HepG2 (cell line): ENCODE results near the gene DNASE1L2. TPM values are rescaled to one million over a fixed set of nuclear protein-coding genes. Genes with fewer than 3 reads are reported as not detected.

Experiments used
- ATAC-seq: fragments of 200-7000 bp; cut with Tn5 transposase; 3 replicates; pipeline ENCODE4 v1.9.1; 2020; ENCODE audit warnings: mild to moderate bottlenecking, moderate library complexity
- BruUV-seq: library from RNA; stranded (reverse); fragments of 400-500 nt; replicated peaks from 2 replicates; lab custom pipeline; 2021; lab: Mats Ljungman, UMichigan
- CTCF ChIA-PET: fragments of 300-600 bp; formaldehyde crosslinking; extraction: SDS; loops from one replicate; lab custom pipeline; 2021; ENCODE audit warnings: low total read pairs, inconsistent platforms, low intra/inter-chr PET ratio; lab: Yijun Ruan, JAX
- POLR2A ChIA-PET: fragments of 350-600 bp; sonication (Branson Sonifier 250); formaldehyde crosslinking; loops from one replicate; lab custom pipeline; 2020; ENCODE audit warnings: antibody characterized with exemption, inconsistent platforms; lab: Yijun Ruan, JAX
- DNase-seq: peaks from one replicate; pipeline ENCODE4 v3.0.0-alpha.2; 2015; ENCODE audit warnings: low spot score
- FAIRE-seq: peaks from 3 replicates; lab custom pipeline; 2011; peaks lifted over from hg19 to GRCh38; lab: Jason Lieb, UNC
- H2AFZ ChIP-seq: one replicate; pipeline ENCODE4 v1.6.1; 2011; ENCODE audit warnings: low read length, inconsistent platforms
- H3K27ac ChIP-seq: fragments of 300-600 bp; 3 replicates; pipeline ENCODE4 v1.8.0; 2011; ENCODE audit warnings: mixed run types, mild to moderate bottlenecking, mixed read lengths, low read length, inconsistent platforms; ENCODE audit not compliant: insufficient read depth; ENCODE audit errors: extremely low read length
- H3K27me3 ChIP-seq, 2 experiments: fragments of 200-600 bp in 1 of 2; 2 replicates in 1 of 2; 3 replicates in 1 of 2; pipeline versions ENCODE4 v1.6.0 to v1.8.0; 2011; ENCODE audit warnings: low read length in 2 of 2, mild to moderate bottlenecking in 2 of 2, moderate library complexity in 2 of 2, inconsistent platforms in 1 of 2; ENCODE audit not compliant: insufficient read depth in 2 of 2, control insufficient read depth in 1 of 2
- H3K36me3 ChIP-seq, 2 experiments: fragments of 200-600 bp in 1 of 2; replicated peaks in 1 of 2; 2 replicates in 1 of 2; 3 replicates in 1 of 2; pipeline versions ENCODE4 v1.5.1 to v1.8.0; 2011; ENCODE audit warnings: low read length in 2 of 2, inconsistent platforms in 1 of 2; ENCODE audit not compliant: insufficient read depth in 2 of 2, control insufficient read depth in 1 of 2
- H3K4me1 ChIP-seq: 2 replicates; pipeline ENCODE4 v1.5.1; 2012; ENCODE audit warnings: low read length, inconsistent platforms; ENCODE audit not compliant: insufficient read depth
- H3K4me2 ChIP-seq: 2 replicates; pipeline ENCODE4 v1.6.0; 2011; ENCODE audit warnings: low read depth, low read length, inconsistent platforms
- H3K4me3 ChIP-seq, 3 experiments: fragments of 200-600 bp in 1 of 3; sonication (generic), shearing (Covaris generic) in 1 of 3; replicated peaks in 1 of 3; 2 replicates each; pipeline ENCODE4 v1.5.1; 2011 to 2016; ENCODE audit warnings: low read length in 3 of 3, inconsistent platforms in 2 of 3, low read depth in 2 of 3, mild to moderate bottlenecking in 2 of 3, control low read depth in 1 of 3, mixed read lengths in 1 of 3; ENCODE audit not compliant: insufficient read depth in 1 of 3
- H3K79me2 ChIP-seq: one replicate; pipeline ENCODE4 v1.6.1; 2011; ENCODE audit warnings: low read length, inconsistent platforms; ENCODE audit not compliant: insufficient read depth
- H3K9ac ChIP-seq: 2 replicates; pipeline ENCODE4 v1.6.0; 2011; ENCODE audit warnings: mild to moderate bottlenecking, low read depth, low read length, inconsistent platforms; ENCODE audit not compliant: insufficient read depth
- H3K9me3 ChIP-seq: 2 replicates; pipeline ENCODE4 v1.5.1; 2012; ENCODE audit warnings: mild to moderate bottlenecking, low read length
- H4K20me1 ChIP-seq: 2 replicates; pipeline ENCODE4 v1.6.0; 2011; ENCODE audit warnings: inconsistent platforms, mild to moderate bottlenecking, low read length, moderate library complexity; ENCODE audit not compliant: insufficient read depth
- DMTF1 ChIP-seq: sonication (generic); formaldehyde crosslinking; IDR thresholded peaks from 2 replicates; pipeline ENCODE4 v1.4.0; 2020; ENCODE audit warnings: mild to moderate bottlenecking, missing genetic modification reagents
- GABPB1 ChIP-seq: IDR thresholded peaks from 2 replicates; pipeline ENCODE4 v1.6.1; 2016; ENCODE audit warnings: mild to moderate bottlenecking, missing genetic modification reagents, moderate library complexity, missing compliant biosample characterization
- NCOR1 ChIP-seq: fragments of 200-600 bp; sonication (generic); IDR thresholded peaks from 2 replicates; pipeline ENCODE4 v1.7.0; 2017; ENCODE audit warnings: antibody characterized with exemption, low read length, borderline replicate concordance
- SNAPC5 ChIP-seq: sonication (generic); formaldehyde crosslinking; IDR thresholded peaks from 2 replicates; pipeline ENCODE4 v1.8.1; 2023; ENCODE audit warnings: mild to moderate bottlenecking, missing genetic modification reagents, borderline replicate concordance
- ZMYM3 ChIP-seq: sonication (generic); formaldehyde crosslinking; IDR thresholded peaks from 2 replicates; pipeline ENCODE4 v1.5.1; 2020; ENCODE audit warnings: mild to moderate bottlenecking, missing genetic modification reagents
- ZNF629 ChIP-seq: sonication (generic); formaldehyde crosslinking; conservative IDR thresholded peaks from 2 replicates; pipeline ENCODE4 v1.5.0; 2020; ENCODE audit warnings: missing genetic modification reagents
- WGBS: methylation state at CpG from one replicate; pipeline ENCODE4 v1.1.6; 2017; ENCODE audit warnings: low lambda C conversion rate; 5-methylcytosine and 5-hydroxymethylcytosine counted together
- in situ Hi-C: cut with HindIII; loops from 2 replicates; pipeline ENCODE4 v1.10.0; 2017; ENCODE audit warnings: low pct_unique_long_range_greater_than_20kb; ENCODE audit not compliant: extremely low pct_ligation_motif_present
- intact Hi-C: fragments of 100-400 bp; cut with micrococcal nuclease; formaldehyde crosslinking; loops from one replicate; pipeline ENCODE4 v1.10.0; 2022; ENCODE audit not compliant: unreplicated experiment
- polyA plus RNA-seq, 8 experiments: library from polyadenylated mRNA; depleted of rRNA in 3 of 8; stranded (reverse) in 7 of 8; unstranded in 1 of 8; fragments of >200 nt; fragmentation: Illumina TruSeq in 4 of 8; extraction: Trizol in 4 of 8; gene quantifications; 2 replicates each; pipeline versions ENCODE4 v1.2.1 to v1.2.3, GENCODE V29; 2011 to 2016; ENCODE audit warnings: low read depth in 4 of 8, missing spikeins in 1 of 8, mixed read lengths in 1 of 8; ENCODE audit not compliant: insufficient read depth in 1 of 8
- total RNA-seq, 5 experiments: library from RNA; depleted of rRNA; stranded (reverse); fragments of >200 nt; fragmentation: Illumina TruSeq; extraction: Trizol; gene quantifications; 2 replicates each; pipeline ENCODE4 v1.2.3, GENCODE V29; 2016; ENCODE audit warnings: low read depth in 1 of 5

DNASE1L2 gene
- total and polyA plus RNA-seq, 2 of the 13 experiments (the other 11 are each of a cell fraction or from before 2014, with no cell fraction given), result 0.44 to 0.50 TPM

GRCh38 chr16:2199095-2199494 is 37.1 kb upstream of the DNASE1L2 start:
- Histone ChIP-seq H3K9ac (no peak overlapping the region), H3K36me3 (no peaks in the 10 kb centered on the region), H3K4me1 (peaks cover 41% of the 10 kb centered on the region), H3K27me3 (peaks cover 2 to 34% of the 10 kb centered on the region in 2 experiments; a peak in 3 of 5 replicates), H3K79me2 (no peaks in the 10 kb centered on the region), H3K27ac (no peak overlapping the region), H3K4me3 (no peak overlapping the region), H2AFZ (no peak overlapping the region), H4K20me1 (no peaks in the 10 kb centered on the region), H3K9me3 (no peaks in the 10 kb centered on the region)
- FAIRE-seq, result no peak
- POLR2A ChIA-PET, result interaction anchor here (1.0 to 1.3 kb wide), 3 partner anchors 16 to 44 kb away, joined by 3 to 5 read pairs (median 4); partner anchors contain the start of genes PGP and TRAF7
- 37% methylated on average over 3 of the region's 5 CpGs for WGBS
- no peak for DNase-seq
- ATAC-seq, result no peak
- CTCF ChIA-PET, result no interaction called here
- BruUV-seq, result no TSS peak
- in situ Hi-C loops, result no loop called here
- intact Hi-C loops, result loop anchor here (5.0 kb wide), 2 partner anchors 37 to 53 kb away; partner anchors contain the start of gene ECI1
- TF ChIP-seq ZNF629 (CRISPR knock-in tag), result peak; percentile 92
- peak; percentile 87 for TF ChIP-seq ZMYM3 (CRISPR knock-in tag)
- no peak for TF ChIP-seq DMTF1 (CRISPR knock-in tag)
- TF ChIP-seq, all 625 proteins: peak for 2
- 0 out of 2 replicates have a peak overlapping the region, but pooled peaks have one; percentile 7 for H3K4me2 ChIP-seq

- H3K36me3 ChIP-seq, result no peaks in the 10 kb centered on the region
- H3K4me2 ChIP-seq, result peak overlapping the region; percentile 3; the same call in 1 of the 2 replicates
- ChIA-PET POLR2A (interaction anchor here (1.0 to 1.3 kb wide), 3 partner anchors 16 to 44 kb away, joined by 3 to 5 read pairs (median 4); partner anchors contain the start of genes PGP and TRAF7), CTCF (no interaction called here)
- in situ Hi-C loops, result no loop called here
- H2AFZ ChIP-seq, result no peak overlapping the region
- H3K79me2 ChIP-seq, result no peaks in the 10 kb centered on the region
- no peak overlapping the region for H3K27ac ChIP-seq
- H3K4me3 ChIP-seq, result no peak overlapping the region; a peak in 1 of 6 replicates
- 0% methylated on average over 2 of the region's 14 CpGs for WGBS
- H3K9ac ChIP-seq, result no peak overlapping the region
- TF ChIP-seq GABPB1 (0 out of 2 replicates have a peak, but pooled peaks have one; percentile 20), SNAPC5 (CRISPR knock-in tag) (no peak), NCOR1 (no peak)
- H3K27me3 ChIP-seq, result peaks cover 2 to 34% of the 10 kb centered on the region in 2 experiments; a peak in 3 of 5 replicates
- BruUV-seq, result no TSS peak
- H3K9me3 ChIP-seq, result no peaks in the 10 kb centered on the region
- intact Hi-C loops, result loop anchor here (5.0 kb wide), 2 partner anchors 37 to 53 kb away; partner anchors contain the start of gene ECI1
- H4K20me1 ChIP-seq, result no peaks in the 10 kb centered on the region
- DNase-seq (no peak), FAIRE-seq (no peak), ATAC-seq (peak; percentile 5; the same call in 1 of the 3 replicates)
- peaks cover 41% of the 10 kb centered on the region for H3K4me1 ChIP-seq
Measured at GRCh38 chr16:2199621-2200139, 36.6 kb upstream of the DNASE1L2 start.
